ENCODE data around the gene PIK3C2B. TPM values are rescaled to one million over a fixed set of nuclear protein-coding genes. Genes with fewer than 3 reads are reported as not detected.
"Not testable (repeated sequence)": the region's sequence is repeated elsewhere in the genome, so short reads cannot be mapped to it uniquely, and the experiment has no call there.

The PIK3C2B gene
- total RNA-seq, 4 donors from 2014 or later: 7.4 to 81.5 (median 38.3) TPM

- Histone ChIP-seq H3K27ac (no peak overlapping the region), H3K9me3 (no peaks in the 10 kb centered on the region), H3K4me3 (no peak overlapping the region), H3K27me3 (no peaks in the 10 kb centered on the region), H3K36me3 (no peaks in the 10 kb centered on the region), H3K4me1 (no peaks in the 10 kb centered on the region)
- no peak for DNase-seq
- intact Hi-C loops (cut with DNase I; ENCODE audit: low total_unique reads): no loop called here
- no peak for TF ChIP-seq POLR2A (IDR thresholded peaks at IDR 0.05)
- TF ChIP-seq, protein P1, sequence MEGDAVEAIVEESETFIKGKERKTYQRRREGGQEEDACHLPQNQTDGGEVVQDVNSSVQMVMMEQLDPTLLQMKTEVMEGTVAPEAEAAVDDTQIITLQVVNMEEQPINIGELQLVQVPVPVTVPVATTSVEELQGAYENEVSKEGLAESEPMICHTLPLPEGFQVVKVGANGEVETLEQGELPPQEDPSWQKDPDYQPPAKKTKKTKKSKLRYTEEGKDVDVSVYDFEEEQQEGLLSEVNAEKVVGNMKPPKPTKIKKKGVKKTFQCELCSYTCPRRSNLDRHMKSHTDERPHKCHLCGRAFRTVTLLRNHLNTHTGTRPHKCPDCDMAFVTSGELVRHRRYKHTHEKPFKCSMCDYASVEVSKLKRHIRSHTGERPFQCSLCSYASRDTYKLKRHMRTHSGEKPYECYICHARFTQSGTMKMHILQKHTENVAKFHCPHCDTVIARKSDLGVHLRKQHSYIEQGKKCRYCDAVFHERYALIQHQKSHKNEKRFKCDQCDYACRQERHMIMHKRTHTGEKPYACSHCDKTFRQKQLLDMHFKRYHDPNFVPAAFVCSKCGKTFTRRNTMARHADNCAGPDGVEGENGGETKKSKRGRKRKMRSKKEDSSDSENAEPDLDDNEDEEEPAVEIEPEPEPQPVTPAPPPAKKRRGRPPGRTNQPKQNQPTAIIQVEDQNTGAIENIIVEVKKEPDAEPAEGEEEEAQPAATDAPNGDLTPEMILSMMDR (IDR thresholded peaks at IDR 0.05): no peak
Measured at GRCh38 chr1:204529371-204529895, 34.8 kb upstream of the PIK3C2B start.

GRCh38 chr1:204528677-204529076 is 34.1 kb upstream of the PIK3C2B start:
- Histone ChIP-seq H3K27me3 (no peaks in the 10 kb centered on the region), H3K27ac (no peak overlapping the region), H3K4me3 (no peak overlapping the region), H3K9me3 (no peaks in the 10 kb centered on the region), H3K36me3 (no peaks in the 10 kb centered on the region), H3K4me1 (no peaks in the 10 kb centered on the region)
- TF ChIP-seq, protein P1 (IDR thresholded peaks at IDR 0.05): no peak
- no peak for TF ChIP-seq POLR2A (IDR thresholded peaks at IDR 0.05)
- no peak for DNase-seq
- intact Hi-C loops (cut with DNase I; ENCODE audit: low total_unique reads): no loop called here

DNA sequence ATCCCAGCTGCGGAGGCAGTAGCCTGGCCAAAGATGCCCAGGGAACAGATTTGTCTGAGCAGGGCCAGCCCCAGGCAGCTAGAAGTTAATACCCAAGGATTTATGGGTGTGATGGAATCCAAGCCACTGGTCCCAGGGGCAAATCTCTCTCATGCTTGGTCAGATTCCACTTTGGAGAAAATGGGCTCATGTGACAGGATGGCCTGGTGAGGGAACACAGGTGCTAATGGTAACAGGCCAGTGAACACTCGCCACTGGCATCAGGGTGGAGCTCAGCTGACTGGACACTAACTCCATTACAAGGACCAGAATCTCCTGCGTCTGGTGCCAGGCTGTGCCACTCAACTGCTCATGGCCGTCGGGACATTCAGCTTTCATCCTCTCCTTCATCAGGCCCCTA is 33.6 kb upstream of the PIK3C2B start:
- H3K9me3 ChIP-seq: no peaks in the 10 kb centered on the region
- H3K4me3 ChIP-seq: no peak overlapping the region
- no peak for DNase-seq
- TF ChIP-seq POLR2A (IDR thresholded peaks at IDR 0.05): no peak
- TF ChIP-seq, protein P1 (IDR thresholded peaks at IDR 0.05): no peak
- H3K36me3 ChIP-seq: no peaks in the 10 kb centered on the region
- H3K4me1 ChIP-seq: no peaks in the 10 kb centered on the region
- no peak overlapping the region for H3K27ac ChIP-seq
- H3K27me3 ChIP-seq: no peaks in the 10 kb centered on the region
- intact Hi-C loops (cut with DNase I; ENCODE audit: low total_unique reads): no loop called here

DNA sequence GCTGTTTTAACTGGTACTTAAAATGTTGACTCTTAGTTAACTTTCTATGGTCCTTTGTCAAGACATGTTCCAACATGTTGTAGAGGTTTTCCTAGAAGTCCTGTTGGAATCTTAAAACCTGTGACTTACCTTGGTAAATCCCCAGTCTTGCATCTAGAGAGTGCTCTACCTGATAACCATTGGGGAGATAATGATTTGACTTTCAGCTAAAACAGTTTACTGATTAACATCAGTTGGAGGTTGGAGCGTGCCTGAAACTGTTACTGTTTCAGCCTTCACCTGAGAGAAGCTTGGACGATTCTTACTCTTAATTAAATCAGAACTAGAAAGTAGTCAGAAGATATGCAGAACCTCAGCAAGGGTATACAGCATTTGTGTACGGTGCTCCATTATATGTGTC is 30.4 kb upstream of the PIK3C2B start:
- Histone ChIP-seq H3K36me3 (no peaks in the 10 kb centered on the region), H3K9me3 (no peaks in the 10 kb centered on the region), H3K27me3 (no peaks in the 10 kb centered on the region), H3K4me1 (no peaks in the 10 kb centered on the region), H3K4me3 (no peak overlapping the region), H3K27ac (no peak overlapping the region)
- no peak for TF ChIP-seq POLR2A (IDR thresholded peaks at IDR 0.05)
- TF ChIP-seq, protein P1 (IDR thresholded peaks at IDR 0.05): no peak
- intact Hi-C loops (cut with DNase I; ENCODE audit: low total_unique reads): no loop called here
- DNase-seq: no peak

GRCh38 chr1:204523605-204524215 is 29.1 kb upstream of the PIK3C2B start:
- H3K4me1 ChIP-seq: no peaks in the 10 kb centered on the region
- H3K27me3 ChIP-seq: no peaks in the 10 kb centered on the region
- no peak for TF ChIP-seq POLR2A (IDR thresholded peaks at IDR 0.05)
- TF ChIP-seq, protein P1 (IDR thresholded peaks at IDR 0.05): no peak
- no peaks in the 10 kb centered on the region for H3K36me3 ChIP-seq
- no peaks in the 10 kb centered on the region for H3K9me3 ChIP-seq
- DNase-seq: no peak
- intact Hi-C loops (cut with DNase I; ENCODE audit: low total_unique reads): no loop called here
- H3K4me3 ChIP-seq: no peak overlapping the region
- H3K27ac ChIP-seq: no peak overlapping the region

DNA sequence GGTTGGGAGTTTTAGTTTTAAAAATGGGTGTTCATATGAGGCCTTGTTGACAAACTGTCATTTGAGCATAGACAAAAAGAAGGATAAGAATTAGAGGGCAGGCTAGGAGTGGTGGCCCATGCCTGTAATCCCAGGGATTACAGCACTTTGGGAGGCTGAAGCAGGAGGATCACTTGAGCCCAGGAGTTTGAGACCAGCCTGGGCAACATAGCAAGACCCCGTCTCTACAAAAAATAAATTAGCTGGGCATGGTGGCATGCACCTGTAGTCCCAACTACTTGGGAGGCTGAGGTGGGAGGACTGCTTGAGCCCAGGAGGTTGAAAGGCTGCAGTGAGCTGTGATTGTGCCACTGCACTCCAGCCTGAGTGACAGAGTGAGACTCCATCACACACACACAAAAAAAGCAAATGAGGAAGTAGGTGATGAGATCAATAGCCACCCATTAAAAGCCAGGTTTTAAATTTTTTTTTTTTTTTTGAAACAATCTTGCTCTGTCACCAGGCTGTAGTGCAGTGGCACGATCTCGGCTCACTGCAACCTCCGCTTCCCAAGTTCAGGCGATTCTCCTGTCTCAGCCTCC is 27.4 kb upstream of the PIK3C2B start:
- H3K4me3 ChIP-seq; intact Hi-C loops (cut with DNase I; ENCODE audit: low total_unique reads); H3K4me1 ChIP-seq; H3K27ac ChIP-seq; H3K27me3 ChIP-seq; DNase-seq; H3K9me3 ChIP-seq; H3K36me3 ChIP-seq: not testable (repeated sequence)
